Measurements from ENCODE around the gene STAT3.
"Not testable (repeated sequence)": the region's sequence is repeated elsewhere in the genome, so short reads cannot be mapped to it uniquely, and the experiment has no call there.

Gene STAT3

DNA sequence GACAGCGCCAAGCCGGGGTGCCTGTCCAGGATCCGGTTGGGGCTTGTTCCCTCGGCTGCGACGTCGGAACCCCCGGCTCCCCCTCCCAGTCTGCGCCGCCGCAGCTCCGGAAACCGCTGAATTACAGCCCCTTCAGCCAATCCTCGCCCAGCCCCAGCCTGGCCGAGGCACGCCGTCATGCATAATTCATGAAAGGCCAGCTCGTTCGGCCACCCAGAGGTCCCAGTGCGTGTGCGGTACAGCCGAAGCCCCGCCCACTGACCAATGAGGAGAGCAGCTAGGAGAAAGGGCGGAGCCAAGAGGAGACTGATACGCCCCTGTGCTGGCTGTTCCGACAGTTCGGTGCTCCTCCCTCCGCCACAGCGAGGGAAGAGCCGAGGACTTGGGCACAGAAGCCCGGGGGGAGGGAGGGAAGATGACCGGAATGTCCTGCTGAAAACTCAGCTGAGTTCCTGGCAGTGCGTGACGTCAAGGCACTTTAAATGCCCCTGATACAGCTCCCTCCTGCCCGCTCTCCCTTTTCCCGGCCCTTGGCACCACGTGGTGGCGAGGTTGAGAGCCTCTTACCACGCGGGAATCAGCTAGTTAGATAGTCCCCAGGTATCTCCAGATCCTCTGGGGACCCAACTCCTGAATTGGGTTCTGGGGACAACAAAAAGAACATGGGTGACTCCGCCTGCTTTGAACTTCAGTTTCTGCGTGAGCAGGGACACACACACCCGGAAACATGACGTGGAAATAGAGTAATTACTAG lies at the start of gene STAT3:
STAT3 (minus strand) TSS at position 62 of the 754 bp plus-strand sequence. CDS start 39,926 bp downstream, outside the sequence.
- peak; percentile 99 for DNase-seq

DNA sequence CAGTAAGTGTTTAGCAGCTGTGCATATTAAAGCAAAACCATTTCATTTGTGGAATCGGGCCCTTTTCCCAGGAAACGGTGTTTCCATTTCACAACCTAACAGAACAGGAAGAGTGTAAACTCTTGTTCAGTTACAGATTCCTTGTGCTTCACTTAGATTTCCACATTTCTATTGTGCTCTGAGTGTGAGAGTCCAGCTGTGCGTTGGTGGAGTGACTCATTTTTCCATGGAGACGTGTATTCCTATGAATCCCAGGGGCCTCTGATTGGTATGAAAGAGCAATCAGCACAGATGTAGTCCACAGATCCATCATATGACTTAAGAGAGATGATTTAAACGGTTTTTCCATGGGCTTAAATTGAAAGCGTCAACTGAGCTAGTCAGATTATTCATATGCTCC lies 48.1 kb upstream of the STAT3 start:
- DNase-seq, result no peak

GRCh38 chr17:42431758-42432161 lies 43.5 kb upstream of the STAT3 start:
- DNase-seq, result no peak

DNA sequence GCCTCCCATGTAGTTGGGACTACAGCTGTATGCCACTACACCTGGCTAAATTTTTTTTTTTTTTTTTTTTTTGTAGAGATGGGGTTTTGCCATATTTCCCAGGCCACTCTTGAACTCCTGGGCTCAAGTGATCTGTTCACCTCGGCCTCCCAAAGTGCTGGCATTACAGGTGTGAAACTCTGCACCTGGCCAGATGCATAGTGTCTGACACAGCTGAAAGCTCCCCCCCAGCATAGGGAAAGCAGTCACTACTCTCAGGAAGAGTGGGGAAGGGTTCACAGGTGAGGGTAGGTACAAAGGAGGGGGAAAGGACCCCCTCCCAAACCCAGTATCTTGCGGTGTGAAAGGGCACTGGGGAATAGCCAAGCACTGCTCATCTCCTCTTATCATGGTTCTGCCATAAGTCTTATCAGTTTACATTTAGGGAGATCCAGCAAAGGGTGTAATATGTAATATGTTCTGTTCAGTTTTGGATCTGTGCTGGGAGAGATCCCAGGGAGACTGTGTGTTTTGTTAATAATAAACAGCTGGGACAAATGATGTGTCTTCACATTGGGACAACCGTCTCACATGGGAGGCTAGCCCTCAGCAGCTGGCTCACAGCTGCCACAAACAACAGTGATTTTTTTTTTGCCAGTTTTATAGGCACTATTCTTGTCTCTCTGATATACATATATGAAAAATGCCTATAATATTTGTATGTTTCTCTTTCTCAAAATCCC lies 41.6 kb upstream of the STAT3 start:
- DNase-seq, result no peak

DNA sequence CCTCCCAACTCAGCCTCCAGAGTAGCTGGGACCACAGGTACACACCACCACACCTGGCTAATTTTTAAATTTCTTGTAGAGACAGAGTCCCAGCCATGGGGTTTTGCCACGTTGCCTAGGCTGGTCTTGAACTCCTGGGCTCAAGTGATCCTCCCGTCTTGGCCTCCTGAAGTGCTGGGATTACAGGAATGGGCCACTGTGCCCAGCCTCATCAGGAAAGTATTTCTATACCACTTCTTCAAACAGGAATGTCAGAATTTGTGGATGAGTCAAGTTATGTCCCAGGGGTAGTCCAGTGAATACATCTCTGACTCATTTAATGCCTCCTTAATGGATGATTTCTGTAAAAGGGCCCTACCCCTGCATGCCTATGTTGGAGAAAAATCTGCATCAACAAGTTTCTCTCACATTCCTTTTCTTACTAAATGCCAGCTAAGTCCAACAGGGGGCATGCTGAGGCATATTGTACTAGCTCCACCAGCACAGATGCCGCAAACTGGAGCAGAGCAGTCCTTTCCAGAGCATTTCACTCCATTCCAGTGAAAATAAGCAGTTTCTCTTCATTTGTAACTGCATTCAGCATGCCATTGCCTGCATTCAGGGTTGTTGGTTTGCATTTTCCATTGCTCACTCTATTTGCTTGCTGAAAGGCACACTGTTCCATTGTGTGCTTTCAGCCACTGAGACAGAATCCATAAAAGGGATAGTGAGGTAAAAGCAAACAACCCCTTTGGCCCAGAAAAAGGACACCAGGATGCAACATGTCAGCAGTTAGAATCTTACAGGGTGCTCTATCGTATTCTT lies 40.1 kb upstream of the STAT3 start:
- DNase-seq, result peak; percentile 49

- no peak for DNase-seq
Measured at GRCh38 chr17:42424991-42425610, 36.9 kb upstream of the STAT3 start.

- DNase-seq, result no peak
Measured at GRCh38 chr17:42423766-42424165, 35.5 kb upstream of the STAT3 start.

DNA sequence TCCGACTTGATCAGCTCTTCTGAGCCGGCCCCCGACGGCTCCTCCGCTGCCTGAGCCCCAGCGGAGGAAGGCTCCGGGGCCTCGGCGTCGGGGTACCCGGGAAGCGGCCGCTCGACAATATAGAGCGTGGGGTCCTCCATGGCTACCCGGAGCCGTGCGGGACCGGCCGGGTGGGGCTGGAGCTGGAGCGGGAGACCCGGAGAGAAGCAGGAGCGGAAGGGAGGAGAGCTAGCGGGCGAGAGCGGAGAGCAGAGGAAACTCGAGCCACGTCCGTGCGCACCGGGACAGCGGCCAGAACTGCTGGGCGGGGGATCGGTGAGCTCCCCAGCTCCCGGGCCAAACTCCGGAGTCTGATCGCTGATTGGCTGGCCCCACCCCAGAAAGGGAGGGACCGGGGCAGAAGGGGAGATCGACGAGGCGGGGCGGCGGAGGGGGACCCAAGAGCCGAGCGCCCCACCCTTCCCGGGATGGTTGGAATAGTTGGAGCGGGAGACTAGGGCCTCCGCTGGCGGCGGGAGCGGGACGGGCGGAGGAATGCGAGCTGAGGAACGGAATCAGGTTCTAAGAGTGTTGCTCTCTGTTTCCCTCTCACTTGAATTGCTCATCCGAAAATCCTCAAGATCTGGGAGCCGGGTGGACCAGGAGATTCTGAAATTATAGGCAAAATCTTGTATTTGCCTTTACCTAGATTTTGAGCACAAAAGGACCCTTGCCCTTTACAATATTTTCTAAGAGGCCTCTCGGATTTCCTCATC lies 34.9 kb upstream of the STAT3 start, which contains the start of gene CAVIN1:
CAVIN1 (minus strand) TSS at position 299 of the 755 bp plus-strand sequence; CDS start at position 140, 159 bp downstream.
- DNase-seq, result no peak

- no peak for DNase-seq
Measured at GRCh38 chr17:42422412-42422957, 34.2 kb upstream of the STAT3 start.

GRCh38 chr17:42421507-42422338 lies 33.5 kb upstream of the STAT3 start:
- no peak for DNase-seq

GRCh38 chr17:42421136-42421506 lies 32.9 kb upstream of the STAT3 start:
- no peak for DNase-seq

DNA sequence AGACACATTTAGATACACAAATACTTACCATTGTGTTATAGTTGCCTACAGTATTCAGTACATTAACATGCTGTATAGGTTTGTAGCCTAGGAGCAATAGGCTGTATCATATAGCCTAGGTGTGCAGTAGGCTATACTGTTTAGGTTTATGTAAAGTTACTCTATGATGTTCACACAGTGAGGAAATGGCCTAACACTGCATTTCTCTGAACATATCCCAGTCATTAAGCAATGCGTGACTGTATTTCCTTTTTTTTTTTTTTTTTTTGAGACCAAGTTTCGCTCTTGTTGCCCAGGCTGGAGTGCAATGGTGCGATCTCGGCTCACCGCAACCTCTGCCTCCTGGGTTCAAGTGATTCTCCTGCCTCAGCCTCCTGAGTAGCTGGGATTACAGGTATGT lies 29.7 kb upstream of the STAT3 start:
- DNase-seq, result not testable (repeated sequence)

- DNase-seq, result peak; percentile 85
Measured at GRCh38 chr17:42414704-42415409, 26.6 kb upstream of the STAT3 start.

- no peak for DNase-seq
Measured at GRCh38 chr17:42413464-42414040, 25.3 kb upstream of the STAT3 start.

DNA sequence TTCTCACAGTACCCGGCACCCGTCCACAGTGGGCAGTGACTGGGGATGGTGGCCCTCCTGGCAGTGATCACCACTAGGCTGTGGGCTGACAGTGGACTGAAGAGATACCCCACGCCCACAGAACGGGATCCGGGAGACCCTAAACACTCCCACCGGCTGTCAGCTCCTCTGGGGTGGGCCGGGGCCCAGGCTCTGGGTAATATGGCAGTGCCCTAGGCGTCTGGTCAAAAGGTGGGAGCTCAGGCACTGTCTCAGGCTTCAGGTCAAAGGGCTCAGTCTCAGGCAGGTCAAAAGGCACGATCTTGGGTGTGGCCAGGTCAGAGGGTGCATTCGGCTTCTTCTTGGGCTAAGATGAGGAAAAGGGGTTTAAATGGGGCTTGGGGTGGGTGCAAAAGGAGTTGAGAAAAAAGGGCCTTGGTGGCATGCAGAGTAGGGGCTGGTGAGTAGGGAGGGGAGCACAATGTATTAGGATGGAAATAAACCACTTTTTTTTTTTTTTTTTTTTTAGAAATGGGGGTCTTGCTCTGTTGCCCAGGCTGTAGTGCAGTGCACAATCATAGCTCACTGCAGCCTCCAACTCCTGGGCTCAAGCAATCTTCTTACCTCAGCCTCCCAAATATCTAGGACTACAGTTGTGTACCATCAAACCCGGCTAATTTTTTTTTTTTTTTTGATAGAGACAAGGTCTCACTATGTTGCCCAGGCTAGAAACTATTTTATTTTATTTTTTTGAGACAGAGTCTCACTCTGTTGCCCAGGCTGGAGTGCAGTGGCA lies 23.9 kb upstream of the STAT3 start:
- DNase-seq, result no peak

DNA sequence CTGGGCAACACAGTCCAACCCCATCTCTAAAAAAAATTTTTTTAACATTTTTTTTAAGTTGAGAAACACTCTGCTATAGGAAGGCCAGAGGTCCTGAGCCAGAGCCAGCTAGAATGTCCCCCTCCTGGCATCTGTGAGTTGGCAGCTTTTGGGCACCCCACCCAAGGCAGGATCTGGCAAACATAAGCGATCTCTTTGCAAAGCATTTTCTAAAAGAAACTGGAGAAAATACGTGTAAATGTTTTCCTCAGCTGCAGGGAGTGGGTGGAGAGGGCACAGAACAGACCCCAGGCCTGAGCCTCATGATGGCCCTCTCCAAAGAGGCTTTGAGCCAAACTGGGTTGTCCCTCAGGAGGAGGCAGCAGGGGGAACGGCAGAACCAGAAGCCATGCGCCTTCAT lies 23.1 kb upstream of the STAT3 start:
- no peak for DNase-seq

- no peak for DNase-seq
Measured at GRCh38 chr17:42410319-42410685, 22.1 kb upstream of the STAT3 start.

GRCh38 chr17:42409523-42410318 lies 21.5 kb upstream of the STAT3 start:
- DNase-seq, result no peak

All from KG1 (cell line).